ENCODE measurements around the gene MAP1LC3A.

DNA sequence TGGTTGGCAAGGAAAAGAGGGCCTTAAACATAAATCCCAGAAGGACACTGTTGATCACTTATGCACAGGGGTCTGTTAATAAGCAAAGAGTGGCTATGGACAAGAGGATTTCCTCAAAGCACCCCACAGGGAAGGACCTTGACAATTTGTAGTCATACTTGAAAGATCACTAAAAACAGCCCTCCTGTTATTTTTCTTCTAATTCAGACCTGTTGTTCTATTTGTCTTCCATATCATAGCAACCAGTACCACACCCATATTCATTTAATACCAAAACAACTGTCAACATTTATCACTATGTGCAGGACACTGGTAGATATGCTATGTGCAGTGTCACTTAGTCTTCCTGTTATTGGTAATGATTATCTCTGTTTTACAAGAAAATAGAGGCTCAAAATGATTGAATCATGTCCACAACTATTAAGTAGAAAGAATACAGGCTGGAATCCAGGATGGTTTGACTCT lies 45.5 kb upstream of the MAP1LC3A start:
- TF ChIP-seq, protein P1, sequence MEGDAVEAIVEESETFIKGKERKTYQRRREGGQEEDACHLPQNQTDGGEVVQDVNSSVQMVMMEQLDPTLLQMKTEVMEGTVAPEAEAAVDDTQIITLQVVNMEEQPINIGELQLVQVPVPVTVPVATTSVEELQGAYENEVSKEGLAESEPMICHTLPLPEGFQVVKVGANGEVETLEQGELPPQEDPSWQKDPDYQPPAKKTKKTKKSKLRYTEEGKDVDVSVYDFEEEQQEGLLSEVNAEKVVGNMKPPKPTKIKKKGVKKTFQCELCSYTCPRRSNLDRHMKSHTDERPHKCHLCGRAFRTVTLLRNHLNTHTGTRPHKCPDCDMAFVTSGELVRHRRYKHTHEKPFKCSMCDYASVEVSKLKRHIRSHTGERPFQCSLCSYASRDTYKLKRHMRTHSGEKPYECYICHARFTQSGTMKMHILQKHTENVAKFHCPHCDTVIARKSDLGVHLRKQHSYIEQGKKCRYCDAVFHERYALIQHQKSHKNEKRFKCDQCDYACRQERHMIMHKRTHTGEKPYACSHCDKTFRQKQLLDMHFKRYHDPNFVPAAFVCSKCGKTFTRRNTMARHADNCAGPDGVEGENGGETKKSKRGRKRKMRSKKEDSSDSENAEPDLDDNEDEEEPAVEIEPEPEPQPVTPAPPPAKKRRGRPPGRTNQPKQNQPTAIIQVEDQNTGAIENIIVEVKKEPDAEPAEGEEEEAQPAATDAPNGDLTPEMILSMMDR (IDR thresholded peaks at IDR 0.05; ENCODE audit: low read depth, low read length): no peak
- TF ChIP-seq EZH2phosphoT487 (IDR thresholded peaks at IDR 0.05; ENCODE audit: low read depth): no peak
